CD14-positive monocyte (primary cell): ENCODE results near the gene CRY1. TPM values are rescaled to one million over a fixed set of nuclear protein-coding genes. Genes with fewer than 3 reads are reported as not detected.

Source experiments
- DNase-seq, 3 donors: peaks; one replicate each; pipeline ENCODE4 v3.0.0-alpha.2; 2011 to 2022
- H2AFZ ChIP-seq: 2 replicates; pipeline ENCODE4 v1.6.0; 2012; ENCODE audit warnings: mild to moderate bottlenecking, low read depth, low read length, inconsistent platforms; ENCODE audit not compliant: insufficient read depth, poor library complexity, severe bottlenecking
- H3K27ac ChIP-seq, 2 donors: 1 replicate in 1 of 2; 2 replicates in 1 of 2; pipeline ENCODE4 v1.5.1; 2012 to 2013; ENCODE audit warnings: low read length in 2 of 2, control low read depth in 1 of 2, inconsistent platforms in 1 of 2, low read depth in 1 of 2, mild to moderate bottlenecking in 1 of 2
- H3K27me3 ChIP-seq, 2 donors: one replicate each; pipeline versions ENCODE4 v1.6.0 to v1.6.1; 2011 to 2013; ENCODE audit warnings: low read length in 2 of 2; ENCODE audit not compliant: control insufficient read depth in 2 of 2, insufficient read depth in 2 of 2
- H3K36me3 ChIP-seq, 2 donors: replicated peaks in 1 of 2; 1 replicate in 1 of 2; 2 replicates in 1 of 2; pipeline versions ENCODE4 v1.5.1 to v1.6.1; 2012 to 2013; ENCODE audit warnings: low read length in 2 of 2, control low read depth in 1 of 2, inconsistent platforms in 1 of 2, mild to moderate bottlenecking in 1 of 2; ENCODE audit not compliant: insufficient read depth in 2 of 2, control insufficient read depth in 1 of 2
- H3K4me1 ChIP-seq, 2 donors: 1 replicate in 1 of 2; 2 replicates in 1 of 2; pipeline versions ENCODE4 v1.5.1 to v1.6.1; 2012 to 2013; ENCODE audit warnings: low read length in 2 of 2, control low read depth in 1 of 2, inconsistent platforms in 1 of 2, mild to moderate bottlenecking in 1 of 2, moderate library complexity in 1 of 2; ENCODE audit not compliant: insufficient read depth in 2 of 2, control insufficient read depth in 1 of 2
- H3K4me2 ChIP-seq: replicated peaks from 2 replicates; pipeline ENCODE3; 2012; ENCODE audit warnings: low read length, moderate library complexity, mild to moderate bottlenecking; ENCODE audit not compliant: poor library complexity, severe bottlenecking; ENCODE audit errors: extremely low read depth
- H3K4me3 ChIP-seq, 3 experiments: fragments of 200-600 bp in 1 of 3; sonication (generic) in 1 of 3; replicated peaks in 1 of 3; 1 replicate in 2 of 3; 2 replicates in 1 of 3; pipeline ENCODE4 v1.5.1; 2011 to 2013; ENCODE audit warnings: low read length in 3 of 3, mild to moderate bottlenecking in 3 of 3, control low read depth in 2 of 3, low read depth in 2 of 3, inconsistent platforms in 1 of 3, moderate library complexity in 1 of 3
- H3K79me2 ChIP-seq: 2 replicates; pipeline ENCODE4 v1.6.0; 2012; ENCODE audit warnings: mild to moderate bottlenecking, control low read depth, inconsistent platforms, low read length, moderate library complexity; ENCODE audit not compliant: insufficient read depth
- H3K9ac ChIP-seq: 2 replicates; pipeline ENCODE4 v1.6.0; 2017; ENCODE audit warnings: low read length, mild to moderate bottlenecking; ENCODE audit not compliant: insufficient read depth, poor library complexity, severe bottlenecking
- H3K9me3 ChIP-seq, 2 donors: replicated peaks in 1 of 2; 1 replicate in 1 of 2; 2 replicates in 1 of 2; pipeline versions ENCODE4 v1.5.1 to v1.6.1; 2012 to 2013; ENCODE audit warnings: low read length in 2 of 2, control low read depth in 1 of 2; ENCODE audit not compliant: control insufficient read depth in 1 of 2, insufficient read depth in 1 of 2
- H4K20me1 ChIP-seq: 2 replicates; pipeline ENCODE4 v1.6.0; 2012; ENCODE audit warnings: mild to moderate bottlenecking, low read length, control low read depth, moderate library complexity; ENCODE audit not compliant: insufficient read depth
- H3K27ac Mint-ChIP-seq, 7 donors: one replicate each; pipeline ENCODE4 v1.8.0; 2020; ENCODE audit warnings: mild to moderate bottlenecking in 7 of 7, mixed read lengths in 7 of 7, moderate library complexity in 6 of 7, inconsistent platforms in 2 of 7
- H3K27me3 Mint-ChIP-seq, 3 donors: one replicate each; pipeline ENCODE4 v1.8.0; 2021 to 2022; ENCODE audit warnings: low read depth in 3 of 3, mild to moderate bottlenecking in 3 of 3, mixed read lengths in 3 of 3, moderate library complexity in 3 of 3, inconsistent platforms in 1 of 3
- H3K36me3 Mint-ChIP-seq, 2 donors: one replicate each; pipeline ENCODE4 v1.8.0; 2020; ENCODE audit warnings: mixed read lengths in 2 of 2, inconsistent platforms in 1 of 2, mild to moderate bottlenecking in 1 of 2
- H3K4me1 Mint-ChIP-seq: one replicate; pipeline ENCODE4 v1.8.0; 2020; ENCODE audit warnings: mild to moderate bottlenecking, mixed read lengths
- H3K4me3 Mint-ChIP-seq, 2 donors: one replicate each; pipeline ENCODE4 v1.8.0; 2020; ENCODE audit warnings: mild to moderate bottlenecking in 2 of 2, mixed read lengths in 2 of 2, moderate library complexity in 1 of 2
- H3K9me3 Mint-ChIP-seq, 7 donors: one replicate each; pipeline ENCODE4 v1.8.0; 2020 to 2022; ENCODE audit warnings: mixed read lengths in 7 of 7, mild to moderate bottlenecking in 6 of 7, moderate library complexity in 6 of 7, inconsistent platforms in 2 of 7
- WGBS: methylation state at CpG from one replicate; pipeline ENCODE4 v1.1.5; 2013; ENCODE audit warnings: missing lambda C conversion rate; ENCODE audit not compliant: insufficient coverage; 5-methylcytosine and 5-hydroxymethylcytosine counted together
- intact Hi-C, 2 donors: fragments of 100-400 bp; cut with micrococcal nuclease; formaldehyde crosslinking; loops; one replicate each; pipeline versions ENCODE4 v1.15.0 to v1.15.1; 2023
- polyA plus RNA-seq, 3 donors: library from polyadenylated mRNA; depleted of rRNA in 1 of 3; unstranded in 2 of 3; stranded (reverse) in 1 of 3; fragments of 300-500 nt in 2 of 3; fragments of >200 nt in 1 of 3; fragmentation: Illumina TruSeq in 2 of 3; gene quantifications; 1 replicate in 2 of 3; 2 replicates in 1 of 3; pipeline ENCODE4 v1.2.3, GENCODE V29; 2012 to 2021
- TF ChIP-seq, protein P1 (sequence below): fragments of 200-600 bp; IDR thresholded peaks from one replicate; pipeline ENCODE4 v1.8.0; 2022; ENCODE audit warnings: antibody characterized with exemption, mild to moderate bottlenecking

CRY1 gene
- polyA plus RNA-seq, 3 donors, result 3.8 to 7.7 (median 5.8) TPM

DNA sequence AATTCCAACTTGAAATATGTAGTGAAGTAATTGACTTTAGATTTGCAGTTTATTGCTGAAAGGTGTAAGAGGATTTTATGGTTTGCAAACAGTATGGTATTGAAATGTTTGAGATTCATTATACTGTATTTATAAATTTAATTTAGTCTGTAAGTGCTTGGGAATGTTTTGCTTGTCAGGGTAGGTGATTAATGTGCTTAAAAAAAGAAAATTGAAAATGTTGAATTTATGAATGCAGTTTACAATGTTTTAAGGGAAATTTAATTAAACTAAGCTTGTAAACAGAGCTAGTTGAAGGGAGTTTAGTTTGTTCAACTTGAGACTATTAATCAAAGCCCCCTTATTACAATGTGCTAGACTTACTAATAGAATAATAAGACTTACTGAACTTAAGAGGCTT, 18.0 kb upstream of the CRY1 start:
- Histone ChIP-seq H3K9me3 (no peaks in the 10 kb centered on the region), H3K27me3 (peaks cover 0 to 9% of the 10 kb centered on the region in 2 donors), H3K4me1 (no peaks in the 10 kb centered on the region), H3K9ac (no peak overlapping the region), H3K36me3 (no peaks in the 10 kb centered on the region), H2AFZ (no peak overlapping the region), H3K4me3 (no peak overlapping the region), H3K4me2 (no peak overlapping the region), H4K20me1 (no peaks in the 10 kb centered on the region), H3K27ac (no peak overlapping the region), H3K79me2 (no peaks in the 10 kb centered on the region)
- Mint-ChIP-seq H3K9me3 (peaks cover 0 to 2% (median 0%) of the 10 kb centered on the region in 7 donors), H3K27ac (no peak overlapping the region), H3K4me1 (no peaks in the 10 kb centered on the region), H3K27me3 (peaks cover 4 to 5% (median 4%) of the 10 kb centered on the region in 3 donors), H3K4me3 (no peak overlapping the region), H3K36me3 (no peaks in the 10 kb centered on the region)
- intact Hi-C loops, result no loop called here
- TF ChIP-seq, protein P1, sequence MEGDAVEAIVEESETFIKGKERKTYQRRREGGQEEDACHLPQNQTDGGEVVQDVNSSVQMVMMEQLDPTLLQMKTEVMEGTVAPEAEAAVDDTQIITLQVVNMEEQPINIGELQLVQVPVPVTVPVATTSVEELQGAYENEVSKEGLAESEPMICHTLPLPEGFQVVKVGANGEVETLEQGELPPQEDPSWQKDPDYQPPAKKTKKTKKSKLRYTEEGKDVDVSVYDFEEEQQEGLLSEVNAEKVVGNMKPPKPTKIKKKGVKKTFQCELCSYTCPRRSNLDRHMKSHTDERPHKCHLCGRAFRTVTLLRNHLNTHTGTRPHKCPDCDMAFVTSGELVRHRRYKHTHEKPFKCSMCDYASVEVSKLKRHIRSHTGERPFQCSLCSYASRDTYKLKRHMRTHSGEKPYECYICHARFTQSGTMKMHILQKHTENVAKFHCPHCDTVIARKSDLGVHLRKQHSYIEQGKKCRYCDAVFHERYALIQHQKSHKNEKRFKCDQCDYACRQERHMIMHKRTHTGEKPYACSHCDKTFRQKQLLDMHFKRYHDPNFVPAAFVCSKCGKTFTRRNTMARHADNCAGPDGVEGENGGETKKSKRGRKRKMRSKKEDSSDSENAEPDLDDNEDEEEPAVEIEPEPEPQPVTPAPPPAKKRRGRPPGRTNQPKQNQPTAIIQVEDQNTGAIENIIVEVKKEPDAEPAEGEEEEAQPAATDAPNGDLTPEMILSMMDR, result no peak
- DNase-seq, result no peak

DNA sequence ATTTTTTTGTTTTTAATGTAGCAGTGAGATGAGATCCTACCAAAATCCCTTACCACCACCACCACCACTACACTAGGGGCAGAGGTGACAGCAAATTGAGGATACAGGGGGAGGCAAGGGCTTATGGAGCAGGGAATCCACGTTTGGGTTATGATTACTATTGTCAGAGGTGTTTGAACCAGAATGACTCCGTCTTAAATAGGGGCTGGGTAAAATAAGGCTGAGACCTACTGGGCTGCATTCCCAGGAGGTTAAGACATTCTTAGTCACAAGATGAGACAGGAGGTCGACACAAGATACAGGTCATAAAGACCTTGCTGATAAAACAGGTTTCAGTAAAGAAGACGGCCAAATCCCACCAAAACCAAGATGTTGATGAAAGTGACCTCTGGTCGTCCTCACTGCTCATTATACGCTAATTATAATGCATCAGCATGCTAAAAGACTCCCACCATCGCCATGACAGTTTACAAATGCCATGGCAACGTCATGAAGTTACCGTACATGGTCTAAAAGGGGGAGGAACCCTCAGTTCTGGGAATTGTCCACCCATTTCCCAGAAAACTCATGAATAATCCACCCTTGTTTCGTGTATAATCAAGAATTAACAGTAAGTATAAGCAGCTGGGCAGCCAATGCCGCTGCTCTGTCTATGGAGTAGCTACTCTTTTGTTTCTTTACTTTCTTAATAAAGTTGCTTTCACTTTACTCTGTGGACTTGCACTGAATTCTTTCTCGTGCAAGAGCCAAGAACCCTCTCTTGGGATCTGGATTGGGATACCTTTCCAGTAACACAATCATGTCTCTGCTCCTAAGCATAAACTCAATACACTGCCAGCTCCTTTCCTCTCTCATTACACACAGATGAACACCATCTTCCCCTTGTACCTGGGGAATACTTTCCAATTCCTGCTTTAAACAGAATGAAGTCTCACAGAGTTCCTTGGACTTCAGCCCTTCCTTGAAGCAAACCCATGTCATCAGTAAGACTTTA, 16.7 kb upstream of the CRY1 start:
- H3K27me3 ChIP-seq, result peaks cover 0 to 11% of the 10 kb centered on the region in 2 donors
- H3K27me3 Mint-ChIP-seq, result peaks cover 4 to 6% (median 4%) of the 10 kb centered on the region in 3 donors

More for the DNA sequence above, 16.7 kb upstream of the CRY1 start:
- Histone ChIP-seq H3K4me2 (no peak overlapping the region), H3K9ac (no peak overlapping the region), H2AFZ (no peak overlapping the region), H3K27ac (no peak overlapping the region), H3K4me3 (no peak overlapping the region), H3K9me3 (no peaks in the 10 kb centered on the region), H4K20me1 (no peaks in the 10 kb centered on the region), H3K36me3 (no peaks in the 10 kb centered on the region), H3K79me2 (no peaks in the 10 kb centered on the region), H3K4me1 (no peaks in the 10 kb centered on the region)
- Mint-ChIP-seq H3K4me1 (no peaks in the 10 kb centered on the region), H3K27ac (no peak overlapping the region), H3K9me3 (peaks cover 0 to 2% (median 0%) of the 10 kb centered on the region in 7 donors), H3K4me3 (no peak overlapping the region), H3K36me3 (no peaks in the 10 kb centered on the region)
- intact Hi-C loops, result loop anchor here (10.0 kb wide), 1 partner anchor 725 kb away; no protein-coding TSS in a partner anchor
- DNase-seq, result no peak
- WGBS, result 88% methylated on average over 9 of the region's 12 CpGs
- TF ChIP-seq, protein P1, result no peak
